Hematopoietic multipotent progenitor cell treated with erythropoietin and hydrocortisone succinate and interleukin-3 and kit ligand, for 15 days (in vitro differentiated cells): ENCODE measurements around the gene PHLPP1.

Experiments used
- DNase-seq: peaks from one replicate; pipeline ENCODE4 v3.0.0-alpha.2; 2015; ENCODE audit warnings: low spot score

Gene PHLPP1

DNA sequence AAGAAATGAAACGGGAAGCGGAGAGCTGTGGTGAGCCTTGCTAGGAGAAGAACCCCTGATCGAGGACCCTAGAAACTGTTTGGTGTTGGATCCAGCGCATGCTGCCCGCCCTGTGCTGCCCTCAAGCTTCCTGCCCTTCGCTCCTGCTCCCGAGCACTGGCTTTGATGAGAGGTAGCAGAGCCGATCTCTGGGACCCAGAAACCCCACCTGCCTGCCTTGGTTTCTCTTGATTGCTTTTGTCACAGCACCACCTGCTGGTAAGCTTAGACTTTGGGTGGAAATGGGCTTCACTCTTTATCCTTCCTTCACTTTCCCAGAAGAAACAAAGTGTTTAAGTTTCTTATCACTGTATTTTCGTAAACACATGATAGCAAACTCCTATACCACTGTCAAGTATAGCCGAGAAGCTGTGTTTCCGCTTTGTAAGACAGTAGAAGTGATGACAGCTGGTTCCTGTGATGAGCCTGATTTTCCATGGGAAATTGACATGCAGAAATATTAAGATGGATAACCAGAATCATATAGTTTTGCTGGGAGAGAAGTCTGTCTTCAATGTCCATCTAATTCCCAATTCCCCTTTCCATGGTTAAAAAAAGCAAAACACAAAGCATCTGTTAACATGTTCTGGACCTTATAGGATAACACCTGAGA, 267.4 kb downstream of the PHLPP1 start:
- peak; percentile 39 for DNase-seq

DNA sequence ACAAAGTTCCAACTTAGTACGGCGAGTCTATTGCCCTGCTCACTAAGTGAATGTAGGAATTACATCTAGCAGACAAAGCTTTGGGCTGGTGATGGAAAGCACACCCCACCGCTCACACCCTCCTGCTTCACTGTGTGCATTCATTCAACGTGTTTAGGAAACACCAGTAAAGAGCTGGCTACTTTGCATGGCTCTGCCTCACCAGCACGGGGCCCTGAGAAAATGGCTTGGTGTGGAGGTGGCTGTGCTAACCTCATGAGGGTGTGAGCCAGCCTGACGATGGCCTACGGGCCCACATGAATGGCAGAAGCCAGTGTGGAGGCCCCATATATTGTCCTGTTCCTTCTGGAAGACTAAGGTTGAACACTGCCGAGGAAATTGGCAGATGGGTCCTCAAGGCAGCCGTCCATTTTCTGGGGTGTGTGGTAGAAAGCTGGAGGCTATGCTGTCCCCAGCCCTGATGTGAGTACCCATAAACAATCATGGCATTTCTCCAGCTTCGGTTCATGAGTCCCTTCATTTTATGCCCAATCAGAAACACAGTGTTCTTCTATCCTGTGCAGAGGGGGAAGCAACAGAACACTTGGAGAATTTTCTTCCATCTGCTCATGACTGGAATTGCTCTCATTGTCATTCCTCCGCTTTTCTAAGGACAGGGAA, 269.4 kb downstream of the PHLPP1 start:
- no peak for DNase-seq

- DNase-seq, result no peak
These were observed 271.1 kb downstream of the PHLPP1 start for GRCh38 chr18:62986490-62986889.

DNA sequence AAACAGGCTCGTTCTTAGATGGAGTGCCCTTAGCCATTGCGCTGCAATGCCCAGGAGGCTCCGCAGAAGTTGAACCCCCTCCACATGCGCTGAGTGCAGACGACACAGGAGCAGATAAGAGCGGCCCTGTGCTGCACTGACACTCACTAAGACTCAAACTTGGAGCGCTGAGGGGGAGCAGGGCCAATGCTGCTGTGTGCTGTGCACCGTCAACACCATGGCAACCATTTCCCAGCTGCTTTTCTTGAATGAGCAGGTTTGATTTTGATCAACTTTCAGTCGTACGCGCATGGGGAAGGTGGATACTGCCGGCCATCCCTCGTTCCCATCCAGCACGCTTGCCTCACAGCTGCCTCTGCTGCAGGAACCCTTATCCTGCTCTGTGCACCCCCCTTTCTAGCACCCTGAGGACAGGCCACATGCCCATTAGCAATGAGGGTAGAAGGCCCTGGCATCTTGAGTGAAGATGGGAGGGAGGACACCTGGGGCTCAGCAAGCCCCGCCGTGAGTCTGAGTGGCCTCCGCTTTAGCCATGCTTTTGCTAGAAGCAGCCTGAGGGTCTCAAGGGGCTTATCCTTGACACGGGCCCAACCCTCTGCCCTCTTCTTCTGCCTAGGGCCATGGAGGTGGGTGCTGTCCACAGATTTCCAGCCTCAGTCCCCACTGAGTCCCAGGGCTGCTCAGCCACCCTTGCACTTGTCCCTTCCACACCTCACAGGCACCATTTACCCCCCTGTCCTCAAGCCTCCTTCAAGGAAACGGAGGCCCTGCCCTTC, 271.9 kb downstream of the PHLPP1 start:
- no peak for DNase-seq

DNA sequence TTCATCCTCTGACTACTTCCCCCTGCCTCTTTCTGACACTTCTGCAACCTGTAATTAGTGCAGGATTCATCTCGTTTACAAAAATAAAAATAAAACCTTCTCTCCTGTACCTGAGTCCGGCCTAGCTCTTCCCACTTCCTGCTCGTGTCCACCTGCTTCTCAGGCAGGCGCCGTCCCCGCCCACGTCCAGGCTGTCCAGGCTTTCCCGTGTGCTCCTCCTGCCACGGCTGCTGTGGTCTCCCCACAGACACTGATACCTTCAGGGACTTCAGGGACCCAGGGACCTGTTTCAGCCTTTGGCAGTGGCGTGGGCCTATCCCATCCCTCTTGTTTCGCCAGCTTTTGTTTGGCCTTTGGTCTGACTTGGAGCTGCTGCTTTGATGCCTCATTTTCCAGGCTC, 272.5 kb downstream of the PHLPP1 start:
- no peak for DNase-seq

GRCh38 chr18:62988471-62988870, 273.1 kb downstream of the PHLPP1 start:
- no peak for DNase-seq

DNA sequence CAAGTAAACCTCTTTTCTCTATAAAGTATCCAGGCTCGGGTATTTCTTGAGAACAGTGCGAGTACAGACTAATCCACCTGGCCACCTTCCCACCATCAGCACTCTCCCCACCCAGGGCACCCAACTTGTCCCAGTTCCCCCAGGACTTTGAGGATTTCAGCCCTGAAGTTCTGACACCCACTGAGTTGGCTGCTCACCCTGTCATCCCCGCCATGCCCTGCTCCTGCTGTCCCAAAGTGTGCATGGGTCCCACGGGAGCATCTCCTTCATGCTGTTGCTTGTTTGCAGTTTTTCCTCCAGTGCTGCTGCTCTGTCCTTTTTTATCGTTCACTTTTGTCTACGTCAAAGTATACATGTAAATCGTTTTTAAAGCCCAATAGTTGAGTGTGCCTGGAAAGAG, 273.9 kb downstream of the PHLPP1 start:
- no peak for DNase-seq

- no peak for DNase-seq
These were observed 275.3 kb downstream of the PHLPP1 start for GRCh38 chr18:62990653-62991052.

DNA sequence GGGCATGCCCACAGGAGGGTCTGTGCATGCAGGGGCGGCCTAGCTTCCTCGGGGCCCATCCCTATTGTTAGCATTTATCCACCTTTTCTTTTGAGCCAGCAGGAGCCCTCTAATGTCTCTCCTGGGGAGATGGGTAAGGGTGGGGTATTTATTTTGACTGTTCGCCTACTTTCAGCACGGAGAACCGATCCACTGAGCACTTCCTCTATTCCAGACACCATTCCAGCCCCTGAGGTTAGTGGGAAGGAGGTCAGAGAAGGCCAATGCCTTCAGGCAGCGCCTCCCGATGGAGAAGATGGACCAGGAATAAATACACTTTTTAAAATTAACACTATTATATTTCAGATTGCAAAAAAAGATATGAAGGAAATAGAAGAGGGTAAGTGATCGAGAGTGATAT, 276.0 kb downstream of the PHLPP1 start:
- DNase-seq, result no peak

- DNase-seq, result no peak
These were observed 276.6 kb downstream of the PHLPP1 start for GRCh38 chr18:62991959-62992358.

GRCh38 chr18:62992877-62993365, 277.6 kb downstream of the PHLPP1 start:
- no peak for DNase-seq

DNA sequence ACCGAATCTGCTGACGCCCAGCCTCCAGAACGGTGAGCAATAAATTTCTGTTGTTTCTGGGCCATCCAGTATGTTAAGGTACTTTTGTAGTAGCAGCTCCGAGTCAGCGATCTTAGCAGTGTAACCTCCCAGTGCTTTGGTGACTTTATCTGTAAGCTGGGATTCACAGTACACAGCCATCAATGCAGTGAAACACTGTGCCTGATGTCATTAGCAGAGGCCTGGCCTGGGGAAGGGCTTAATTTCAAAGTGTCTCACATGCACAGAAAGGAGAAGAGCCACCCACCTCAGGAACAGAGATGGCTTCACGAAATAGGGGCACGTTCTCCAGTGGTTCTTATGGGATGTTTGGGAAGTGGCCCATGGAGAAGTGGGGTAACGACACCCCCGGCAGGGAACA, 281.2 kb downstream of the PHLPP1 start:
- DNase-seq, result no peak

GRCh38 chr18:62997076-62997475, 281.7 kb downstream of the PHLPP1 start:
- DNase-seq, result no peak

- DNase-seq, result no peak
These were observed 283.1 kb downstream of the PHLPP1 start for GRCh38 chr18:62998443-62998842.

DNA sequence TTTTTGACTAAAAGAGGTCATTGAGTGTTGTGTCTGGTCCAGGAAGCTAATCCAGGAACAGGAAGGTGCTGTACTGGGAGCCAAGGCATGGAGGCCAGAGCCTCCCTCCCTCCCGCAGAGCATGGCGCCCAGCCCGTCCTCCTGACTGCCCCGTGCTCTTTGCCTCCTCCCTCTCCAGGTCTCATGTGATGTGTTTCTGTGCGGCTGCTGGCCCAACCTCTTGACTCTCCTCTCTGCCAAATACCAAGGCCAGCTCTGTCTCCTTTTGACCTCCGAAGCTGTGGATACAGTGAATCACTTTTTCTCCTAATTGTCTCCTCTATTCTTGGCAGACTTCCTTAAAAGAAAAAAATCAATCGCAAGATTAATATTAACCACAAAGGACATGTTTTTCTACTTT, 284.1 kb downstream of the PHLPP1 start:
- no peak for DNase-seq

- DNase-seq, result no peak
These were observed 284.6 kb downstream of the PHLPP1 start for GRCh38 chr18:62999921-63000320.

DNA sequence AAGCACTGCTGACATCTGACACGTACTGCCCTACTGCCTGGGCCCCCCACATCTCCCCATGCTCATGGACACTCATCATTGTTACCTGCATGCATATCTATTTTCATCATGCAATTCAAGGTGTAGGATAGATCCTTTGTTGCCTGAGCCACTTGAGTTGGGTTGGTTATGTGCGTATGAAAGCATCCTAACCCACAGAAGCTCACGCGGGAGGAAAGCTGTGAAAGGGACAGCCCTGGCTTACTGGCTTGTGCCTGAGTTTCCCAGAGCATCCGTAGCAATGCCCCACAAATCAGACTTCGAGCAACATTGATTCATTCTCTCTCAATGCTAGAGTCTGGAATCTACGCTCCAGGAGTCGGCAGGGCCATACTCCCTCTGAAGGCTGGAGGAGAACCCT, 285.5 kb downstream of the PHLPP1 start:
- DNase-seq, result no peak

DNA sequence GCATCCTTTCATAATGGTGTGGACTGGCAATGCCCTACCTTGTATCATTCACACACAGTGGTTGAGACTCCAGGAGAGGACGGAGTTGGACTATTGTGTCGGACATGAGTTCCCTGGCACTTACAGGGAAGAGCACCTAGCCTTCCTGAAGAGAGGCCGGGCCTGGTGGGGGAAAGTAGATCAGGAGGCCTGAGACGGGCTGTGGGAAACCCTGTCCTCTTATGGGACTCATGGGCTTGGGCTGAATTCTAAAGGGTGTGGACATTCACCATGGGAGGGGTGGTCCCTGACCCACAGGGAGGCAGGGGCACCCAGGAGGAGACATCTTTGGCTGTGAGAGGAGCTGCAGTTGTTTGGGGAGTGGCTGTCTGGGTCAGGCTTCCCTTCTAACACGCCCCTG, 286.5 kb downstream of the PHLPP1 start:
- DNase-seq, result no peak

GRCh38 chr18:63002305-63002704, 287.0 kb downstream of the PHLPP1 start:
- DNase-seq, result no peak

DNA sequence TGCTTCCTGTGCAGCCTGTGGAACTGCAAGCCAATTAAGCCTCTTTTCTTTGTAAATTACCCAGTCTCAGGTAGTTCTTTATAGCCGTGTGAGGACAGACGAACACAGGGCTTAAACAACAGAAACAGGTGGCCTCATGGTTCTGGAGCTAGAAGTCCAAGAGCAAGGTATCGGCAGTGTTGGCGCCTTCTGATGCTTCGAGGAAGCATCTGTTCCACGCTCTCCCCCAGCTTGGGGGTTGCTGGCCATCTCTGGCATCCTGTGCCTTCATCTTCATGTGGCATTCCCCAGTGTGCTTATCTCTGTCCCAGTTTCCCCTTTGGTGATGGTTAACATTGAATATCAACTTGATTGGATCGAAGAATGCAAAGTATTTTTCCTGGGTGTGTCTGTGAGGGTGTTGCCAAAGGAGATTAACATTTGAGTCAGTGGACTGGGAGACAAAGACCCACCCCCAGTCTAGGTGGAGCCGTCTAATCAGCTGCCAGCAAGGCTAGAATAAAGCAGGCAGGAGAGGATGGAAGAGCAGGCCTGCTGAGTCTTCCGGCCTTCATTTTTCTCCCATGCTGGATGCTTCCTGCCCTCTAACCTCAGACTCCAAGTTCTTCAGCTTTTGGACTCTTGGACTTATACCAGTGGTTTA, 287.6 kb downstream of the PHLPP1 start:
- no peak for DNase-seq

DNA sequence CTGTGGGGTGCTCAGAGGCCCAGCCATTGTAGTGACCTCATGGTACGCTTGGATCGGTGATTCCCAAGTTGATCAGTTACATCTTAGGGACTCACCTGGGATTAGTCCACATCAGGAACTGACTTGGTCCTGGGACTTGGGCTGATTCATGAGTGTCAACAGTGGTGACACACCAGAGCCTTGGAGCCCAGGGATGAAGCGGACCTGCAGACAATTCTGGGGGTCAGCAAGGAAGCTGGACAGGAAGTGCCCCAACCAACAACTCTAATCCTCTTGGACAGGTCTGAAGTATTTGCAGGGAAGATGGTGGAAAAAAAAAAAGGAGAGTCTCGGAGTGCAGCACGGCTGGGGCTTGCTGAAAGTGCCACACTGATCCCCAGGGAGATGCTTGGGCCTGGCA, 288.6 kb downstream of the PHLPP1 start:
- DNase-seq, result no peak

DNA sequence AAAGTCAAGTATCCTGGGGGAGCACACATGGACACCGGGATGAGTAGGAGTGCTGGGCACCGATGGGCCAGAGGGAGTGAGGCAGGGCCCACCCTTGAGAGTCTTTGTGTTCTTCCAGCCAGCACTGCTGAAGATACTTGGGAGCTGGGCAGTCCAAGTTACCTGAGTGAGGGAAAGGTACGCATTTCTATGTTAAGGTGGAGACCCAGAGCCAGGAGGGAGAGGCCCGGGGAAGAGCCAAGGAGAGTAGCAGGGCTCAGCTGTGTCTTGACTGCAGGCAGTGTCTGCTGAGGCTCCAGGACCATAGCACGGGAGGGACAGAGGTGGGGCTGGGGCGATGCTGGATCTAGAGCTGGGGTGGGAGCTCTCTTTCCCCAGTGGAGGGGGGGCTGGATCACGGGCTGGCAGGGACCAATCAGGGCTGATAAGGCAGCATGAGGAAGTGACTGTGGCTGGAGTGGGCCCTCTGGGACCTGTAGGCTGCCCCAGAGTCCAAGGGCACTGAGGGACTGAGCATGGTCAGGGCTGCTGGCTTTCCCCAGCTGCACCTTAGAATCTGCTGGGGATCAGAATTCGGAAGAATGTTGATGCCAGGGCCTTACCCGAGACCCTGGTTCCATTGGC, 289.2 kb downstream of the PHLPP1 start:
- no peak for DNase-seq
